ENCODE data around the gene COL5A1. TPM values are rescaled to one million over a fixed set of nuclear protein-coding genes. Genes with fewer than 3 reads are reported as not detected.

COL5A1 gene
- total RNA-seq, 1 donor = 801 TPM

GRCh38 chr9:134655586-134656333, 14.2 kb downstream of the COL5A1 start:
- no peak overlapping the region for H3K4me2 ChIP-seq (ENCODE audit: insufficient read depth, low read length)
- H3K27me3 ChIP-seq (ENCODE audit: insufficient read depth, low read length) = no peaks in the 10 kb centered on the region
- peaks cover 85% of the 10 kb centered on the region for H4K20me1 ChIP-seq (ENCODE audit: insufficient read depth, low read length)
- H3K27ac ChIP-seq (ENCODE audit: low read depth, low read length) = no peak overlapping the region
- no peak overlapping the region for H3K4me3 ChIP-seq (ENCODE audit: insufficient read depth, low read length)
- no peak overlapping the region for H2AFZ ChIP-seq (ENCODE audit: low read length)
- DNase-seq (ENCODE audit: insufficient read length, low spot score, missing footprints) = peak; percentile 74
- H3K79me2 ChIP-seq (ENCODE audit: insufficient read depth, low read length) = peaks cover 92% of the 10 kb centered on the region
- no peaks in the 10 kb centered on the region for H3K9me3 ChIP-seq (ENCODE audit: low read depth, low read length)
- TF ChIP-seq CTCF (IDR thresholded peaks at IDR 0.05; ENCODE audit: extremely low read depth, low read depth, low read length) = no peak
- H3K36me3 ChIP-seq (ENCODE audit: insufficient read depth, low read length) = peaks cover 38% of the 10 kb centered on the region
- H3K4me1 ChIP-seq (ENCODE audit: insufficient read depth, low read length) = peaks cover 4% of the 10 kb centered on the region

- Histone ChIP-seq H3K4me3 (ENCODE audit: insufficient read depth, low read length) (no peak overlapping the region), H3K36me3 (ENCODE audit: insufficient read depth, low read length) (peaks cover 39% of the 10 kb centered on the region), H4K20me1 (ENCODE audit: insufficient read depth, low read length) (peaks cover 85% of the 10 kb centered on the region), H3K9me3 (ENCODE audit: low read depth, low read length) (no peaks in the 10 kb centered on the region), H2AFZ (ENCODE audit: low read length) (no peak overlapping the region), H3K79me2 (ENCODE audit: insufficient read depth, low read length) (peaks cover 92% of the 10 kb centered on the region), H3K27ac (ENCODE audit: low read depth, low read length) (no peak overlapping the region), H3K4me2 (ENCODE audit: insufficient read depth, low read length) (no peak overlapping the region), H3K27me3 (ENCODE audit: insufficient read depth, low read length) (no peaks in the 10 kb centered on the region), H3K4me1 (ENCODE audit: insufficient read depth, low read length) (peaks cover 11% of the 10 kb centered on the region)
- no peak for TF ChIP-seq CTCF (IDR thresholded peaks at IDR 0.05; ENCODE audit: extremely low read depth, low read depth, low read length)
- DNase-seq (ENCODE audit: insufficient read length, low spot score, missing footprints) = peak; percentile 81
Measured at GRCh38 chr9:134656334-134657006, 14.9 kb downstream of the COL5A1 start.

- TF ChIP-seq CTCF (IDR thresholded peaks at IDR 0.05; ENCODE audit: extremely low read depth, low read depth, low read length) = no peak
- peaks cover 23% of the 10 kb centered on the region for H3K4me1 ChIP-seq (ENCODE audit: insufficient read depth, low read length)
- H3K27me3 ChIP-seq (ENCODE audit: insufficient read depth, low read length) = no peaks in the 10 kb centered on the region
- no peak overlapping the region for H3K27ac ChIP-seq (ENCODE audit: low read depth, low read length)
- H3K4me2 ChIP-seq (ENCODE audit: insufficient read depth, low read length) = no peak overlapping the region
- H4K20me1 ChIP-seq (ENCODE audit: insufficient read depth, low read length) = peaks cover 83% of the 10 kb centered on the region
- H3K79me2 ChIP-seq (ENCODE audit: insufficient read depth, low read length) = peaks cover 89% of the 10 kb centered on the region
- no peak for DNase-seq (ENCODE audit: insufficient read length, low spot score, missing footprints)
- no peak overlapping the region for H3K4me3 ChIP-seq (ENCODE audit: insufficient read depth, low read length)
- peaks cover 36% of the 10 kb centered on the region for H3K36me3 ChIP-seq (ENCODE audit: insufficient read depth, low read length)
- no peaks in the 10 kb centered on the region for H3K9me3 ChIP-seq (ENCODE audit: low read depth, low read length)
- no peak overlapping the region for H2AFZ ChIP-seq (ENCODE audit: low read length)
Measured at GRCh38 chr9:134657666-134658377, 16.2 kb downstream of the COL5A1 start.

Measured in osteoblast (primary cell).